ENCODE measurements around the gene SFRP4. TPM values are rescaled to one million over a fixed set of nuclear protein-coding genes. Genes with fewer than 3 reads are reported as not detected.

The SFRP4 gene
- 3.0 to 4.4 TPM (median 3.3 TPM) in 5 replicates for total RNA-seq (2022; extraction: Qiagen RNA extraction)

DNA sequence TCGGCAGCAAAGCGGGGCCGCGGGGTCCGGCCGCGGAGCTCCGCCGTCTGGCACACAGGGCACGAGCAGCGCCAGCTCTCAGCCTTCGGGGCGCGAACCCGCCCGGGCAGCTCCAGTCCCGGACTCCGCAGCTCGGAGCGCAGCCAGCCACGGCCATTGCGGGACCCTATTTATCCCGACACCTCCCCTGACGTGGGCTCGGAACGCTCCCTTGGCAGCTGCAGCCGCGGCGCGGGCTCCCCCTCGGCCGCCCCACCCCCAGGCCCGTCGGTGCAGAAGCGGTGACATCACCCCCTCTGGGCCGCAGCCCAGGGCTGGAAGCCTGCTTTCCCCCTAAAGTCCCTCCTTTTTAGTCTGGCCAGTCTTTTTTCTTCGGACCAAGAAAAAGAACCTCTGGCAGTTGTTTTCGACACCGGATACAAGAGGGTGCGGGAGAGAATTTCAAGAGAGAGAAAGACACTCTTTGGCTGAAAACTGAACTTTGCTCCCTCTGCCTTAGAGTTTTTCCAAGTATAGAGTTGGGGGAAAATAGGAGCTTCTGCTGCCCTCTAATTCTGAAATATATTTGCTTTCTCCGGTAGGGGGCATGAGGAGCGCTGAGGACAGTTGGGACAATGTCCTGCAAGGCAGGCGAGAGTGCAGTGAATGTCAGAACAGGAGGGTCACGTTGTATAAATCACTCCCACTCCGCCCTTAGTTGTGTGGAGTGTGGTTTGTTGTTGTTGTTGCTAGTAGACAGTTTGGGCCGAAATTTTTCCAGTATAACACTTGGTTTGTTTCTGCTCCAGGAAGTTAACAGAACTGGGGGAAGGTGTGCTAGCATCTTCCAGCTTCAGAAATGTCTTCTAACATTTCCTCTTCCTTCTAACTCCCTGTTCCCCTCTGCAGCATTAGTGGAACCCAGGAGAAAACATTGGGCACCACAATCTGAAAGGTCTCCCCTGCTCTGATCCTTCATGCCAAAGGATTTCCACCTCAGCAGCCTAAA is at the start of gene SFRP4:
Gene SFRP4 (minus strand): TSS at position 145 of the 988 bp plus-strand sequence. CDS start 280 bp downstream, outside the sequence.

DNA sequence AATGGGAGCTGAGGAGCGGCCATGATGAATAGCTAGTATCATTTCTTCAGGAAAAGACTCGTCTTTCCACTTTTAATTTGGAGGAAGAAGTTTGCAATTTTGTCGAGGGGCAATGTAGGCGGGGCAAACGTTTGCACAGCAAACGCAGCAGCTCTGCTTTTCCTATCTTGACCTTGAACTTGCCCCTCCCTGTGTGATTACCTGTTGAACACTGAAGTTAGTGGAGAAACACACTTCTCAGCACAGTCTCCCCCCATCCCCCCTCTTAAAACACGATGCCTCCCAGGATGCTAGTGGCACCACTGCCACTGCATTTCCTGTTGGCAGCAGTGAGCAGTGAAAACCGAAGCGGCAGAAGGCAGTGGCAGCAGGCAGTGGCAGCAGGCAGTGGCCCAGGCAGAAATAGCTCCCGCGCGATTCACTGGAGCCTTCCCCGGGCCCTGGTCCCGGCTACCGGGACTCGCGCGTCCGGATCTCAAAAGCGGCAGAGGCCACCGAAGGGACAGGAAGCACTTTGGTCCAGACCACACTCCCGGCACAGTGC is 3.8 kb upstream of the SFRP4 start, which contains the start of gene EPDR1:
Gene EPDR1 (plus strand): TSS at position 336 of the 544 bp plus-strand sequence. CDS start 300 bp downstream, outside the sequence.

Other genes with a start within 250 kb of the SFRP4 start
- gene GPR141, start 233.1 kb downstream of the SFRP4 start, total RNA-seq (2022; extraction: Qiagen RNA extraction): not detected in 5 replicates
- not detected in 5 replicates for gene NME8, start 68.2 kb downstream of the SFRP4 start, total RNA-seq (2022; extraction: Qiagen RNA extraction)
- gene EPDR1, start 3.8 kb upstream of the SFRP4 start, total RNA-seq (2022; extraction: Qiagen RNA extraction): 67.6 to 80.1 TPM (median 76.8 TPM) in 5 replicates